Neural progenitor cell (in vitro differentiated cells): Measurements from ENCODE around the gene TTYH3.

Experiments
- CTCF ChIP-seq: fragments of 200-600 bp; sonication (generic); IDR thresholded peaks from 2 replicates; pipeline ENCODE4 v1.5.1; 2017; ENCODE audit warnings: antibody characterized with exemption, mild to moderate bottlenecking
- EZH2 ChIP-seq: fragments of 200-600 bp; sonication (generic); IDR thresholded peaks from 2 replicates; pipeline ENCODE4 v1.6.1; 2017; ENCODE audit warnings: antibody characterized with exemption, mild to moderate bottlenecking, moderate library complexity

- no peak for TF ChIP-seq EZH2
- TF ChIP-seq CTCF: no peak
Observed at GRCh38 chr7:2691011-2691707, 59.4 kb downstream of the TTYH3 start.
